ENCODE data around the gene DIPK1B. TPM values are rescaled to one million over a fixed set of nuclear protein-coding genes. Genes with fewer than 3 reads are reported as not detected.

The DIPK1B gene
- polyA plus RNA-seq, 3 donors, result 27.0 to 41.9 (median 38.8) TPM

DNA sequence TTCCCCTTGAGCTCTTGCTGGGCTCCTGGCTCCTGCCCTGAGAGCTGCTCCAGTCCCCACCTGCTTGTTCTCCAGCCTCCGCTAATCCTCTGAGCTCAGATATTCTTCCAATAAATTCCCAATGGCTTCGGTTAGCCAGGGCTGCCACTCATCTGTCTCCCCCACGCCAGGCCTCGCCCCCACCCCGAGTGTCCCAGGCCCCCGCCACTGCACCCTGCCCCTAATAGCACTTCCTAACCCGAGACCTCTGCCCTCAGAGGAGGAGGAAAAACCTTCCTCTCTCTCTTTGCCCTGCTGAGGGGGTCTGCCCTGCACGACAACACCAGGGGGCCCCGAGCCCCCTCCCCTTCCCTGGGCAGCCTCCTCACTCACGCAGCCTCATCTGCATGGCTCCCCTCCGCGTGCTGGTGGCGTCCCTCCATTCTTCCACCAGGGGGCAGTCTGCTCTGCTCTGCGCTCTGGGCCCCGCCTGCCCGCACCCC lies 57.4 kb downstream of the DIPK1B start:
- DNase-seq (ENCODE audit: extremely low read depth in 1 of 11, low read depth in 9 of 11, low spot score in 4 of 11), result no peak

DNA sequence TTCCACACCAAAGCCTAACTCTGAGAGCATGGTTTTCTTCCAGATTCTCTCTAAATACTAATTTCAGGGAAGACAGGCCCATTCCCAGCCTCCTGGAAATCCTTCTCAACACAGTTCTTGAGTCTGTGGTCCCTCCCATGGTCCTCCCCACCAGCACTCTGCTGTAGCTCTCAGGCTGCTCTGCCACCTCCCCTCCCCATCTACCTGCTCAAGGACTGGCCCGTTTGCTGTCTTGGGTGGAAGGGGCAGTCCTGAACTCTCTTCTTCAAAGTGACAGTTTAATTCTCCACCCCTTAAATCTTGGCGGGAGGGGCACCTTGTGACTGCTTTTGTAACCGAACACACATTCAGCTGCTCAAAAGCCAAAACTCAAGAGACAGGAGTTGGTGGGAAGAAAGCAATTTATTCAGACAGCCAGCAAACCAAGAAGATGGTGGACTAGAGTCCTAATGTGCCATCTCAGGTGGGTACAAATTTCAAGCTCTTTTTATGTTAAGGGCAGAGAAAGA lies 59.6 kb downstream of the DIPK1B start:
- DNase-seq (ENCODE audit: extremely low read depth in 1 of 11, low read depth in 9 of 11, low spot score in 4 of 11), result no peak

DNA sequence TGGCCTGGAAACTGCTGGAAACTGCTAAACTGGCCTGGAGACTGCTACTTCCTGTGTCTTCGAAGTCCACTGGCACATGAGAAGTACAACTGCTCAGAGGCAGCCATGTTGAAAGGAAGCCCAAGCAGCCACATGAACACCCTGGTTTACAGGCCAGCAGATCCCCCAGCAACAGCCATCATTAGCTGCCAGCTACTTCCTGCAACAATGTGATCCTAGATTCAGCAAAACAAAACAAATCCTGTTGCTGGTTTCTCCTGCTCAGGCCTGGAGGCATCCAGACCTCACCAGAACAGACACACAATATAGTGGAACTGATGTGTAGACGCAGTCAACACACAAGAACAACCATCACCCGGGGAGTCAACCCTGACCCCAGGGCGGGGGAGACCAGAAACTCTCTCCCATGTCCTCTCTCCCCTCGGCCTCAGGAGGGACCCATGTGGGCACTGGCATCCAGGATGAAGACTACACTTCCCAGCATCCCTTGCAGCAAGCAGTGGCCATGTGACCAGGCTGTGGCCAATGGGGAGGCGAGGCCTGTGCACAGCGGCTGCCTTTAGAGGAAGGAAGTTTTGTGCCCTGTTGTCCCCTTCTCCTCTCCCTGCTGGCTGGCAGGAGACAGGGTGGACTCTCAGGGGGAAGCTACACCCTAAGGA lies 61.1 kb downstream of the DIPK1B start:
- no peak for DNase-seq (ENCODE audit: extremely low read depth in 1 of 11, low read depth in 9 of 11, low spot score in 4 of 11)

Other genes starting within 250 kb of the DIPK1B start
- gene SEC16A, start 229.5 kb upstream of the DIPK1B start, polyA plus RNA-seq (ENCODE audit: insufficient read length in 3 of 3), result 10 to 100 TPM; 63.2 to 66.9 (median 63.5) TPM
- gene NOTCH1, start 166.5 kb upstream of the DIPK1B start, polyA plus RNA-seq (ENCODE audit: insufficient read length in 3 of 3), result 10 to 100 TPM; 23.6 to 40.9 (median 36.2) TPM
- gene EGFL7, start 49.7 kb upstream of the DIPK1B start, polyA plus RNA-seq (ENCODE audit: insufficient read length in 3 of 3), result 10 to 100 TPM; 43.8 to 79.8 (median 74.3) TPM
- 10 to 100 TPM; 31.5 to 51.9 (median 50.0) TPM for gene AGPAT2, start 25.1 kb upstream of the DIPK1B start, polyA plus RNA-seq (ENCODE audit: insufficient read length in 3 of 3)
- 1 to 10 TPM in 2 of 3 donors, under 1 TPM in 1; 0.95 to 2.8 (median 2.5) TPM for gene LCN10, start 30.4 kb downstream of the DIPK1B start, polyA plus RNA-seq (ENCODE audit: insufficient read length in 3 of 3)
- not detected for gene LCN6, start 36.0 kb downstream of the DIPK1B start, polyA plus RNA-seq (ENCODE audit: insufficient read length in 3 of 3)
- under 1 TPM in 2 of 3 donors, not detected in 1; 0.14 to 0.26 TPM for gene LCN8, start 45.7 kb downstream of the DIPK1B start, polyA plus RNA-seq (ENCODE audit: insufficient read length in 3 of 3)
- gene LCN15, start 51.9 kb downstream of the DIPK1B start, polyA plus RNA-seq (ENCODE audit: insufficient read length in 3 of 3), result under 1 TPM in 2 of 3 donors, not detected in 1; 0.06 to 0.16 TPM
- gene TMEM141, start 78.8 kb downstream of the DIPK1B start, polyA plus RNA-seq (ENCODE audit: insufficient read length in 3 of 3), result 10 to 100 TPM; 53.5 to 81.8 (median 70.3) TPM
- gene CCDC183, start 83.8 kb downstream of the DIPK1B start, polyA plus RNA-seq (ENCODE audit: insufficient read length in 3 of 3), result 1 to 10 TPM; 3.1 to 7.4 (median 5.8) TPM
- 10 to 100 TPM; 59.2 to 79.6 (median 70.5) TPM for gene RABL6, start 95.4 kb downstream of the DIPK1B start, polyA plus RNA-seq (ENCODE audit: insufficient read length in 3 of 3)
- 1 to 10 TPM in 2 of 3 donors, under 1 TPM in 1; 0.64 to 1.7 (median 1.5) TPM for gene AJM1, start 129.9 kb downstream of the DIPK1B start, polyA plus RNA-seq (ENCODE audit: insufficient read length in 3 of 3)
- 100 to 1,000 TPM in 1 of 3 donors, 10 to 100 TPM in 2; 63.4 to 111 (median 93.7) TPM for gene PHPT1, start 136.8 kb downstream of the DIPK1B start, polyA plus RNA-seq (ENCODE audit: insufficient read length in 3 of 3)
- 10 to 100 TPM in 1 of 3 donors, 1 to 10 TPM in 2; 4.8 to 10.9 (median 9.9) TPM for gene MAMDC4, start 139.8 kb downstream of the DIPK1B start, polyA plus RNA-seq (ENCODE audit: insufficient read length in 3 of 3)
- 100 to 1,000 TPM; 322 to 427 (median 394) TPM for gene EDF1, start 153.7 kb downstream of the DIPK1B start, polyA plus RNA-seq (ENCODE audit: insufficient read length in 3 of 3)
- gene TRAF2, start 173.9 kb downstream of the DIPK1B start, polyA plus RNA-seq (ENCODE audit: insufficient read length in 3 of 3), result 10 to 100 TPM; 10.2 to 15.9 (median 14.7) TPM
- gene FBXW5, start 232.2 kb downstream of the DIPK1B start, polyA plus RNA-seq (ENCODE audit: insufficient read length in 3 of 3), result 10 to 100 TPM; 33.7 to 58.7 (median 54.3) TPM
- gene C8G, start 232.7 kb downstream of the DIPK1B start, polyA plus RNA-seq (ENCODE audit: insufficient read length in 3 of 3), result 1 to 10 TPM in 1 of 3 donors, under 1 TPM in 2; 0.44 to 1.4 (median 0.57) TPM
- gene LCN12, start 239.7 kb downstream of the DIPK1B start, polyA plus RNA-seq (ENCODE audit: insufficient read length in 3 of 3), result 10 to 100 TPM; 17.8 to 47.3 (median 24.5) TPM